ENCODE measurements around the gene AUTS2. TPM values are rescaled to one million over a fixed set of nuclear protein-coding genes. Genes with fewer than 3 reads are reported as not detected.

Gene AUTS2
- total RNA-seq, 2 donors from 2014 or later = 0.53 to 2.2 TPM

GRCh38 chr7:70608229-70608628 lies 1010.0 kb downstream of the AUTS2 start:
- no peak overlapping the region for H3K27ac Mint-ChIP-seq
- ATAC-seq (no peak), DNase-seq (ENCODE audit: low spot score in 2 of 2) (no peak)
- no peaks in the 10 kb centered on the region for H3K36me3 Mint-ChIP-seq
- peaks cover 0 to 9% of the 10 kb centered on the region in 2 donors for H3K9me3 Mint-ChIP-seq

GRCh38 chr7:70612811-70613210 lies 1014.5 kb downstream of the AUTS2 start:
- Mint-ChIP-seq H3K36me3 (no peaks in the 10 kb centered on the region), H3K27ac (no peak overlapping the region), H3K9me3 (no peaks in the 10 kb centered on the region)
- ATAC-seq = no peak
- no peak for DNase-seq (ENCODE audit: low spot score in 2 of 2)

- Mint-ChIP-seq H3K9me3 (no peaks in the 10 kb centered on the region), H3K36me3 (no peaks in the 10 kb centered on the region), H3K27ac (no peak overlapping the region)
- DNase-seq (ENCODE audit: low spot score in 2 of 2) = no peak
- ATAC-seq = no peak
Measured at GRCh38 chr7:70614237-70615045, 1016.2 kb downstream of the AUTS2 start.

- no peak for DNase-seq (ENCODE audit: low spot score in 2 of 2)
- Mint-ChIP-seq H3K27ac (no peak overlapping the region), H3K36me3 (no peaks in the 10 kb centered on the region), H3K9me3 (no peaks in the 10 kb centered on the region)
- no peak for ATAC-seq
Measured at GRCh38 chr7:70615066-70615606, 1016.9 kb downstream of the AUTS2 start.

- Mint-ChIP-seq H3K9me3 (no peaks in the 10 kb centered on the region), H3K36me3 (no peaks in the 10 kb centered on the region), H3K27ac (no peak overlapping the region)
- DNase-seq (ENCODE audit: low spot score in 2 of 2) = no peak
- ATAC-seq = no peak
Measured at GRCh38 chr7:70616211-70616610, 1017.9 kb downstream of the AUTS2 start.

GRCh38 chr7:70616821-70617220 lies 1018.5 kb downstream of the AUTS2 start:
- DNase-seq (ENCODE audit: low spot score in 2 of 2) (no peak), ATAC-seq (no peak)
- no peak overlapping the region for H3K27ac Mint-ChIP-seq
- H3K9me3 Mint-ChIP-seq = no peaks in the 10 kb centered on the region
- H3K36me3 Mint-ChIP-seq = no peaks in the 10 kb centered on the region

GRCh38 chr7:70618020-70618551 lies 1019.8 kb downstream of the AUTS2 start:
- ATAC-seq (no peak), DNase-seq (ENCODE audit: low spot score in 2 of 2) (no peak)
- H3K9me3 Mint-ChIP-seq = no peaks in the 10 kb centered on the region
- no peak overlapping the region for H3K27ac Mint-ChIP-seq
- no peaks in the 10 kb centered on the region for H3K36me3 Mint-ChIP-seq

- ATAC-seq (no peak), DNase-seq (ENCODE audit: low spot score in 2 of 2) (no peak)
- Mint-ChIP-seq H3K9me3 (no peaks in the 10 kb centered on the region), H3K27ac (no peak overlapping the region), H3K36me3 (no peaks in the 10 kb centered on the region)
Measured at GRCh38 chr7:70619130-70619529, 1020.9 kb downstream of the AUTS2 start.

GRCh38 chr7:70619659-70620058 lies 1021.4 kb downstream of the AUTS2 start:
- no peak for DNase-seq (ENCODE audit: low spot score in 2 of 2)
- Mint-ChIP-seq H3K9me3 (no peaks in the 10 kb centered on the region), H3K27ac (no peak overlapping the region), H3K36me3 (no peaks in the 10 kb centered on the region)
- ATAC-seq = no peak

GRCh38 chr7:70620333-70621055 lies 1022.2 kb downstream of the AUTS2 start:
- no peak overlapping the region for H3K27ac Mint-ChIP-seq
- DNase-seq (ENCODE audit: low spot score in 2 of 2) (no peak), ATAC-seq (no peak)
- H3K36me3 Mint-ChIP-seq = no peaks in the 10 kb centered on the region
- no peaks in the 10 kb centered on the region for H3K9me3 Mint-ChIP-seq

GRCh38 chr7:70621954-70622600 lies 1023.8 kb downstream of the AUTS2 start:
- ATAC-seq (no peak), DNase-seq (ENCODE audit: low spot score in 2 of 2) (no peak)
- Mint-ChIP-seq H3K36me3 (peaks cover 0 to 6% of the 10 kb centered on the region in 2 donors), H3K27ac (no peak overlapping the region), H3K9me3 (peaks cover 5 to 7% of the 10 kb centered on the region in 2 donors)

- DNase-seq (ENCODE audit: low spot score in 2 of 2) (no peak), ATAC-seq (no peak)
- H3K36me3 Mint-ChIP-seq = peaks cover 0 to 11% of the 10 kb centered on the region in 2 donors
- H3K27ac Mint-ChIP-seq = no peak overlapping the region
- peaks cover 11 to 14% of the 10 kb centered on the region in 2 donors for H3K9me3 Mint-ChIP-seq
Measured at GRCh38 chr7:70622936-70623335, 1024.7 kb downstream of the AUTS2 start.

- Mint-ChIP-seq H3K27ac (no peak overlapping the region), H3K9me3 (peaks cover 14% of the 10 kb centered on the region in 2 donors), H3K36me3 (peaks cover 0 to 11% of the 10 kb centered on the region in 2 donors)
- no peak for ATAC-seq
- DNase-seq (ENCODE audit: low spot score in 2 of 2) = no peak
Measured at GRCh38 chr7:70624500-70625103, 1026.3 kb downstream of the AUTS2 start.

GRCh38 chr7:70627461-70627860 lies 1029.2 kb downstream of the AUTS2 start:
- ATAC-seq (no peak), DNase-seq (ENCODE audit: low spot score in 2 of 2) (no peak)
- Mint-ChIP-seq H3K27ac (no peak overlapping the region), H3K9me3 (peaks cover 14% of the 10 kb centered on the region in 2 donors), H3K36me3 (peaks cover 0 to 11% of the 10 kb centered on the region in 2 donors)

- peaks cover 14% of the 10 kb centered on the region in 2 donors for H3K9me3 Mint-ChIP-seq
- H3K27ac Mint-ChIP-seq = no peak overlapping the region
- peaks cover 0 to 11% of the 10 kb centered on the region in 2 donors for H3K36me3 Mint-ChIP-seq
- DNase-seq (ENCODE audit: low spot score in 2 of 2) = no peak
- ATAC-seq = no peak
Measured at GRCh38 chr7:70630440-70630817, 1032.2 kb downstream of the AUTS2 start.

GRCh38 chr7:70630818-70631457 lies 1032.7 kb downstream of the AUTS2 start:
- Mint-ChIP-seq H3K36me3 (peaks cover 0 to 11% of the 10 kb centered on the region in 2 donors), H3K27ac (no peak overlapping the region), H3K9me3 (peaks cover 14% of the 10 kb centered on the region in 2 donors)
- no peak for DNase-seq (ENCODE audit: low spot score in 2 of 2)
- ATAC-seq = no peak

All from activated naive CD4-positive, alpha-beta T cell treated with anti-CD3 and anti-CD28 coated beads, Interleukin-2, amount 50 U/mL, for 72 hours (primary cell).